T-helper 1 cell treated with Interleukin-12 subunit alpha and Interleukin-12 subunit beta and Interleukin-4 antibody, amounts not matched to agents 30 ng/mL and 1 ng/mL, for 36 hours (primary cell): ENCODE measurements around the gene ITGB2. TPM values are rescaled to one million over a fixed set of nuclear protein-coding genes. Genes with fewer than 3 reads are reported as not detected.

Experiments
- intact Hi-C: fragments of 100-400 bp; cut with micrococcal nuclease; formaldehyde crosslinking; loops from one replicate; pipeline ENCODE4 v1.15.1; 2024
- total RNA-seq: library from RNA; stranded (reverse); gene quantifications from 2 replicates; pipeline ENCODE4 v1.2.3, GENCODE V29; 2022

Gene ITGB2
- total RNA-seq, 1 donor from 2014 or later, result 792 TPM

DNA sequence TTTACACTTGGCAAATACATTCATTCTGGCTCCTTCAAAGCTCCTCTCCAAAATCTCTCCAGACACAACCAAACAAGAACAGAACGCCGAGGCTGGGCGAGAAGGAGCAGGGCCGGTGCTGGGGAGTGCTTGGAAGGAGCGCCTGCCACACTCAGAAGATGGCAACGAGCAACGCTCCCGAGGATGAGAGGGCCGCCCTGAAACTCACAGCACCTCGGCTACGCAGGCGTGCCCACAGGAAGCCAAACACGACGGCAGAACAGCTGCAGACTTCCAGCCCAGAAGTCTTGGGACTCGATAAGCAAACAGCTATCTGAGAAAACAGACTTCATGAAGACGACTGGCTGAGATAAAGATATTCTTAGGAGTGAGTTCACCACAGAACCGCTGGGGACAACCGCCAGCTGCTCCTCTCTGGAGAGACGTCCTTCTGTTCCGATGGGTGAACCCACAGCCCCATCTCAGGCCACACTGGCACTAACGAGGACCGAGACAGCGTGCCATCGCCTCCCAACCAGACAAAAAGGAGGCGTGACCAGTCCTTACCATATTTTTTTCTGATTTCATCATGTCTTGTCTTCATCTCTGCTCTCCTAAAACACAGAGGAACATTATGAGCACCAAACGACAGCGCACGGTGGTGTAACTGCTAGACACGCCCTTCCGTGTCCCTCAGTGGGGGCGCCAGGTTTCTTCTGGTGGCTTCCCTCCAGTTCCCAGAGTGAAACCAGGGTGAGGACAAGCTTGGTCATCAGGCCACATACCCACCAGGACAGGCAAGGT lies 65.8 kb downstream of the ITGB2 start:
- intact Hi-C loops, result no loop called here

DNA sequence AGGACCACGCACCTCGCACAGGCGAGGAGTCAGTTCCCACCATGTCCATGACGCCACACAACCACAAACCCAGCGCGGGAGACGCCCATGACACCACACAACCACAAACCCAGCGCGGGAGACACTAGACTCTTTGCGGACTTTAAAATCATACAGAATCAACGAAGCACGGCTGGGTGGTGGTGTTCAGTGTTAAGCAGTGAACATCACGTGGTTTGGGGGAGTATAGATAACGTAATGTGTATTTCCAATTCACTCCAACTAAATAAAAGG lies 66.4 kb downstream of the ITGB2 start:
- intact Hi-C loops, result no loop called here

DNA sequence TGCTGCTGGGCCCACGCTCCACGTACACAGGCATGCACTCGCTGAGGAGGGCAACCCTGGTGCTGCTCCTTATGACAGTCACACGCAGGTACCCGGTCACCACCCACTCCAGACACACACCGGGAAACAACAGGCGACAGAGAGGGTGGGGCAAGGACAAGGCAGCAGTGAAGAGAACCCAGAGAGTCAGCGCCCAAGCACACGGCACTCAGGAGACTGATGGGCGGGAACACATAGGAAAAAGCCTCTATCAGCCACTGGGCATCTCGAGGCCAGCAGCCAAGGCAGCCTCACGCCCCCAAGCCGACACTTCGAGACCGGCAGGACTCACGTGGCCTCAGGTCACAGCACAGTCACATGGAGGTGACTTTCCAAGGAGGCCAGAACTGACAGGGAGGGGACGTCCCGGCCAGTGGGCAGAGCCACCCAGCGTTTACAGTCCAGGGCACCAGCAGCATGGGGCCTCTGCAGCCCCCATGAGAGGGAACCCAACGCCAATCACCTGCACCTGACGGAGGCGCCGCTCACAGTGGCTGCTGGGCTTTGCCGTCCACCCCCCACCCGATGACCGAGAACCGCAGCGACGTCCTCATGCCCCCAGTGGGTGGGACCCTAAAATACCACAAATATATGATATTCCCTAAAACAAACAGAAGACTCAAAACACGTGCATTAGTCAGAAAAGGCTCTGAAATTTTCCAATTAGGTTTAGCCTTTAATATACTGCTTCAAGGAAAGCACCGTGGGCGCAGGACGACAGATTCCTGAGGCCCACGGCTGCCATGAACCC lies 66.9 kb downstream of the ITGB2 start:
- intact Hi-C loops, result no loop called here

DNA sequence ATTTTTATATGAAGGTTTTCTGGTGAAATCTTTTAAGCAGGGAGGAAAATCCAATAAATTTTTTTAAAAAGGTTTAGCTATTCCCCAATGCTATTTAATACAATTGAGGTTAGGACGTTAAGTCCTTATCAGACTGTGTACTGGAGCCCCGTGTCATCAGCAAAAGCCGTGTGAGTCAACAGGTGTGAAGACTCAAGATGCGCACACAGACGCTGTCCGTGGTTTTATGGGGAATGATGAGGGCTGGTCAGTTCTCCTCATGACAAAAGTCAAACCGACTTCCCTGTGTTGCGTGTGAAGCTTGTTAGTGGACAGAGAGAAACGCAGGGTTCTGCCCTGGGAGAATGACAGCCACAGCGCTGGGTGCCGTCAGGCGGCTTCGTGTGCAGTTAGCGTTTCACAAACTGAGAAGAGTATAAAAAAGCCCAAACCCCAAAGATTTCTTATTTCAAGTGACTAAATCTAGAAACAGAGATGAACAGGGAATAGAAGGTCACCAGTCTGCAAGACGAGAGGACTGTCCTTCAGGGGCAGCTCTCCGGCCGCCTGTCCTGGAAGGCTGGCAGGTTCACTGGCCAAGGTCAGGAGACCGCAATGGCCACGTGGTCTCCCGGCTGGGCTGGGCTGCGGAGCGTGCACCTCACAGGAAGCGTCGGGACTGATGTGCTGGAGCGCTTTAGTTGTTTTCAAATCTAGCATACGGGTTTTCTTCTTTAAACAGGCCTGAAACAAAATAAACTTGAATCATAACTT lies 69.6 kb downstream of the ITGB2 start:
- intact Hi-C loops, result no loop called here

DNA sequence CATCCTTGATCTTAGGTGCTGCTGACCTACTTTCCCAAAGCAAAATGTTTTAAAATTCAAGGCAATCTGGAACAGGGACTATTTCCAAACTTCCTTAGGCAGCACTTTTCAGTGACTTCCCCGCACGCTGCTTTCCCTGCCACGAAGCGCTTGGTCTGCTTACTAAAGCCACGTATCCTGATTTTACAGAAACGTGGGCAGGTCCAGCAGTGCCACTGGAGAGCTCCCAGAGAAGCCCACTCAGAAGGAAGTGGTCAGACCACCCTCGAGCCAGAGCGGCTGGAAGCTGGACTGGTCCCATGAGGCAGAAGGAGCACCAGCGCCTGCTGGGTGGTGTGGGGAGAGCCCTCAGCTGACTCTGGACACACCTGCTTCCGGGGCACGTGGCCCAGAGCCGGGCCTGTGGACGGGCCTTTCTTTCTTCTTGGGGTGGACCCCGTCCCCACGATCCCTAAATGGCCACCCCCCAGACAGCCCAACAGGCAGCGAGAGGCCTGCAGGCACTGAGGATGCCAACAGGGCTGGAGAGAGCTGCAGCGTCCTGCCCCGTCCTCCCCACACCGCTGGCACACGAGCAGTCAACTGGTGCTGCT lies 70.4 kb downstream of the ITGB2 start:
- intact Hi-C loops, result no loop called here

DNA sequence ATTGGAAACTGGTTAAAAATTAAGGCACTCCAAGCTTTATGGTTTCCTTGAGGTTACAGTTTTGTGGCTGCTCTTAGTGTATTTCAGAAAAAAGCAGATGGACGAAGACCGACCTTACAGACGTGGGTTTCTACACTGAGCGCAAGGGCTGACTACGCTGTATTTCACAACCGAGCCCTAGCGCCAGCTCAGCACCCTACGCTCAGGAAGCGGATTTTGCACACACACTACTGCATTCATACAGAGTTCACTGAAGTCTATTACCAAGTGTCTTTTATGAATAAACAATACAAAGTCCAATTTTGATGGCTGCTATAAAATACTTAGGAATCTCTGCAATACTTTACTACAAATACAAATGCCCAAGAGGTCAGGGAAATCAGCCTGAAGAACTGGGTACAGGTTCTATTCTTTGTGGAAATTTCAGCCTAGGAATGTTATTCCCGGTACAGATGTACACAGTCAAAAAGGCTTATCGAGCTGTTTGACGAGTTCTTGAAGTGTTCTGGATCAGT lies 71.0 kb downstream of the ITGB2 start:
- intact Hi-C loops, result no loop called here

DNA sequence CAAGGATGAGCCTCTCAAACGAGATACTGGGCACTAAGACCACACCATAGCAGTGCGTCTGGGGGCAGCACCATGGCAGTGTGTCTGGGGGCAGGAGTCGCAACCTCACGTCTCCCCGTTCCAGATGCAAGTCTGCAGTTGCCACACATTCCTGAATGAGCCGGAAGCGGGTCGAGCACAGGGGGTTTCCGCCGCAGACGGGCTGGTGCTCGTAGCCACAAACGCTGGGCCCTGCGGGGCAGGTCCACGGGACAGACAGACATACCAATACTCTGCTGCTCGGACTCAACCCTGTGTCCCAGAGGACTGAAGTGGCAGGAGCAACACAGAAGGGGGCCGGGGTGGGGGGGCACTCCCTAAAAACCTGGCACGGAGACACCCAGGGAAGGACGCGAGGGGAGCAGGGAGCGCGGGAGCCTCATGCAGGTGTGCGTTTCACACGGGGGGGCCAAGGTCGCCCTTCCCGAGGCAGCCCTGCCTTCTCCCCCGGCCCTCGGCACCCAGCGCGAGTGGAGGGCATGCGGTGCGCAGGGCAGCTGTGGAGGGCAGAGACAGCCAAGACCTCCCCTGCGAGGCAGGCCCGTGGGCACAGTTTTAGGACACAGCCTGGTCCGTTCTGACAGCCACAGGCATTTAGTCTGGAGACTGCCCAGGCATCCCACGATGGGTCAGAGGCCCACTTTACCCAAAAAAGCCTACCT lies 71.7 kb downstream of the ITGB2 start:
- intact Hi-C loops, result no loop called here

DNA sequence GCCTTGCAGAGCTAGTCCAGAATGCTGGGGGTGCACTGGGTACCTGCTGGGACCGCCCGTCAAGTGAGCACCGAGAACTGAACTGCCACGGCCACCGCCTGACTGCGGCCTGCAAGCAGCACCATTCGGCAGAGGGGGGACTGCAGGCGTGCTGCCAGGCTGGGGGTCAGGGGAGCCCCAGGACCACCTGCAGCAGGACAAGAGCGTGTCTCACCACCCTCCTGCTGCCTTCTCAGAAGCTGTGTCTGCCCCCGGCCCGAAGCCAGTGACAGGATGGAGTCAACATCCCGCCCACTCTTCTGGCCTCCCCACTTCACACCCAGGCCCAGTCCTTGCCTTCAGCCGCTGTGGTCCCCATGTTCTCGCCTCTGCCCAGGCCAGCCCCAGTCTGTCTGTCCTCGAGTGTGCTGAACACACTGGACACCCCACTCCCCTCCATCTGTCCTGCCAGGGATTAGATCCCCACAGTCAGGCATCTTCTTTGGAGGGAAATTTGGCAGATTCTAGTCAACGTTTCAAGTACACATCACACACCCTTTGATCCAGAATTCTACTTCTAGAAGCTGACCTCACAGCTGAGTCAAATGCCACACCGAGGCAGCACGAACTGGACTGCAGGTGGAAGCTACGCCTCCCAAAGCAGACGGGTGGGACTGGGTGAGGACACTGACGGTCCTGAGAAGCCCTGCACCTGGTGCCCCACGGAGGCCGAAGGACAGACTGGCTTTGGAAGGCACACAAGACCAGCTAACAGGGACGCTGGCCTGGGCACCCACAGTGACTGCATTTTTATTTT lies 73.2 kb downstream of the ITGB2 start:
- intact Hi-C loops, result loop anchor here (2.0 kb wide), 1 partner anchor 47 kb away; the partner anchor contains the start of gene UBE2G2

DNA sequence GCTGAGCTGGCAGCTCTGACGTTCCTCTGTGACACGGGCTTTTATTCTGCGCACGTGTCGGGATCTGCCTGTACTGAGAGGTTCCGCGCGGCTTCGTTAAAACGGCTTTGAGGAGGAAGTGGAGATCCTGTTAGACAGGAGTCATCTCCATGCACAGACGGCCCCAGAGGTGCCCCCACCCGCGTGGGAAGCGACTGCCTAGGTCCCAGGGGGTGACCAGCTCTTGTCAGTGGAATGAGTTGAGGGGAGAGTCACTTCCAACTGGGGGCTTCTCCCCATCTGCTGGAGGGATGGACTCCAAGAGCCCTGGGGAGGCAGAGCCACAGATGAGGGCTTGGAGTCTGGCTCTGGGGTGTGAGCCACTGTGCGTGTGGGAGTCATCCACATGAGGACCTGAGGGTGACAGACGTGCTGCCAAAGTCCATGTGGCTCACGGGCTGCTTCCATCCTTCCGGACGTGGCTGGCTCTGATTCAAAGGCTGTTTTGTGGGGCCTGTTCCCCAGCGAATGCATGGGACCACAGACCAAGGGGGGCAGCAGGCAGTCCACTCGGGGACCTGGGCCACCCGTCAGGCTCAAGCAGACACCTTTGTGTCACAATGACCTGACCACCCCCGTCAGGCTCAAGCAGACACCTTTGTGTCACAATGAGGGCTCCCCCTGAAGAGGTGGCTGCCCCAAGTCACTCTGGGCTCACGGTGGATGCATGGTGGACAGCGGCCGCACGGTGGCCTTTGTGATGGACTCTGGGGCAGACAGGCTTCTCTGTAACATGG lies 74.0 kb downstream of the ITGB2 start:
- intact Hi-C loops, result loop anchor here (1.0 to 2.0 kb wide), 2 partner anchors 29 to 46 kb away; partner anchors contain the start of gene UBE2G2

DNA sequence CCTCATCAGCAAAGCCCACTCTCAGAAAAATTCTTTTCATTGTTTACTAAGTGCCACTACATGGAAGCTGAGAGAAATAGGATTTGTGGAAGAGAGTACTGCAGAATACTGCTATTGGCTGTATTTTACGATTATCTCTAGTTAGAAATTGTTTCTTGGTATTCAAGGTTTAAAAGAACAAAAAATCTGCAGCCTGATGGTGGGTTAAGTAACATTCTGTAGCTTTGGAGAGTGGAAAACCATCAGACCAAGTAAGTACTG lies 74.5 kb downstream of the ITGB2 start:
- intact Hi-C loops, result loop anchor here (1.0 to 2.0 kb wide), 2 partner anchors 29 to 45 kb away; partner anchors contain the start of gene UBE2G2

DNA sequence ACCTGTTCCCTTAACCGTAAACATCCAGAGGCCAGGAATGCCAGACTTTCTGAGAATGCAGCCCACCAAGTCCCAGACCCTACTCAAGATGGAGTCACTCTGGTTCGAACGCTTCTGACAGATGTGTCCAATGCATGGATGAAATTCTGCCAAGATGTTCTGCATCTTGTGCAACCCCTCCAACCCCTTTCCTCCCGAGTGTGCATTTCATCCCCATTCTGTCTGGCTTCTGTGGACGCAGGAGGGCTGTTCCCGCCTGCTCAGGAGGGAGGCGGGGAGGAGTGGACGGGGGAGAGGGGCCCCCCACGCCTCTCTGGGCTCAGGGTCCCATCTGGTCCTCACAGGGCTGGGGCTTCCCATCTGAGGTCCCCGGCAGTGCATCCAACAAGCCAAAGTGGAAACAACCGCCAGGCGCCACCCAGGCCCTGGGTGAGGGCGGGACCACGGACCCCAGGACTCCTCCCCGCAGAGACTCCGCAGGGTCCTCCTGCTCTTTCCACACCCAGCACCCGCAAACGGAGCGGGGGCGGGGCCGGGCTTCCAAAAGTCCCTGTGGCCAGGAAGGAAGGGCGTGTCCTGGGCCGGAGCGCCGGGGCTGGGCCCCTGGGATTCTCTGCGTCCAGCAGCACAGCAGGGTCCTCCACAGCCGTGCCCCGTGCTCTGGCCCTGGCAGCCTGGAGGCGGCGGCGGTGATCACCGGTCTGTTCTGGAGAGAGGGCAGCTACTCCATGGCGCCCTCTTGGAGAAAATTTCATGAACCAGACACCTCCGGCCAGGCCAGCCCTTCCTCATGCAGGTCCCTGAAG lies 75.1 kb downstream of the ITGB2 start:
- intact Hi-C loops, result loop anchor here (1.0 to 2.0 kb wide), 3 partner anchors 27 to 45 kb away; partner anchors contain the start of genes SUMO3 and UBE2G2

DNA sequence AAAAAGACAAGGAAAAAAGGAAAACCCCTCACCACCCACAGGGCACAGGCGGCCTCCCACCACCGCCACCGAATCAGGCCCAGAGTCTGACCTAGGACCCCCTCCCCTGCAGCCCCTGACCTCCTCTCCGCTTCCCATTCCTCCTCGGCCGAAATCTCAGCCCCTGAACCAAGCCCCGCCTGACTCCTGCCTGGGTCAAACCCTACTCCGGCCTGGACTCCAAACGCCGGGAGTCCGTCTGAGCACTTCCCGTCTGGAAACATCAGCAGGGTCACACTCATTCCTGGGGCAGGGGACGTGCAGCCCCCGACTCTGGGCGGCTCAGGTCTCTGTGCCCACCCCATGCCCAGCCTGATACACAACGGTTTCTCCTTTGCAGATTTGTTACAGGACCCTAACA lies 76.4 kb downstream of the ITGB2 start:
- intact Hi-C loops, result no loop called here

DNA sequence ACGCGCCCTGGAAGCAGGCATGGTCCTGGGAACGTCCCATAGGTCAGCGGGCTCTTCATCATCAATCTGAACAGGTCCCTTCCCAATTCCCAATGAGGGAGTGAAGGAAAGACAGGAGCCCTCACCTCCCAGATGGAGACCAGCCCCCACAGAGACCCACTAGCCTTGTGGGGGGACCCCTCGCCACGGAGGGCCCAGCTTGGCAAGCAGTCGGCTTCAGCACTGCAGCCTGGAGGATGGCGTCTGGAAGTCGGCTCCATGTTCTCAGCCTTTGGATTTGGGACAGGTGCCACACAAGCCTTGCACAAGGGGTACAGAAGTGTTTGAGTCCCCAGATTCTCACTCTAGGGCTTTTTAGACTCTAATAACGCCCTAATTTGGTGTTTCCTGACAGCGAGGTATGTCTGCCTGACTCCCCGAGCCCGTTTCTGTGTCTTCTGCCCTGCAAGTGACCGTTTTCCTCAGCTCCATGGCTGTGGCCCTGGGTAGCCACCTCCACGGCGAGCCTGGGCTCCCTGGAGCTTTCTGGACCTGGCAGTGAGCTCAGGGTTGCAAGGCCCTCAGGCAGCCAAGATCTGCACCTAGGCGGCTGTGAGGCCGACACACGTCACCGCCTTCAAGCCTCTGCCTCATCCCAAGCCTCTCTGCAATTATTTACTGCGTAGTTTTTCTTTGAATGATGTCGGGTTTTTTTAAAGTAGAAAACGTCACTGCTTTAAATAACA lies 77.8 kb downstream of the ITGB2 start:
- intact Hi-C loops, result no loop called here

DNA sequence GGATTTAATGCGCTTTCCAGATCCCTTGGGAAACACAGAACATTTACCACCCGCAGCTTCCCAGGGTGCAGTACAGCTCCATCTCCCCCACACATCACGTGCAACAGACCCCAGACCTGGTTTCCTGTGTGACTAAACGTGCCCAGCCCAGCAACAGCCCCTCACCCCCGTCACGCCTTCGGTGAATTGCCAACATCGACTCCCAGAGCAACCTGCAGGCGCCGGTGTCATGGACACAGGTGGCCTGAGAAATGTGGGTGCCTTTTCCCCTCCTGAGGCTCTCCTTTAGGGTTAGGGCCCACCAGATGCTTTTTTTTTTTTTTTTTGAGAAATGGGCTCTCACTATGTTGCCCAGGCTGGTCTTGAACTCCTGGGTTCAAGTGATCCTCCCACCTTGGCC lies 78.6 kb downstream of the ITGB2 start:
- intact Hi-C loops, result no loop called here

DNA sequence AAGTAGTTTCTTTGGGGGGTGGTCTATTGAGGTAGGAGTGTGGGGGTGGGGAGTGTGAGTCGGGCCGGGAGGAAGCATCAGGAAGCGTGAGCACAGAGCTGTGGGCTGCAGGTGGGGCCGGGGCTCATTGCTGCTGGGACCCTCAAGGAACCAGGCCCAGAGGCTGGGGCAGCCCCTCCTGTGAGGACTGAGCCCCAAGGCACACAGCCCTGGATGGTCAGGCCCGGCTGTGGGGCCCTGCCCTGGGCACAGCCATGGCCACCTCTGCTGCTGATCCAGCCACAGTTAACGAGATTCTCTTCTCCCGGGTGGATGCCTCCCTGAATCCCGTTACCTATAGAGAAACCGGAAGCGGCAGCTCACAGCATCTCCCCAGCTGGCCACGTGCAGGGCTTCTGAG lies 79.9 kb downstream of the ITGB2 start:
- intact Hi-C loops, result no loop called here

DNA sequence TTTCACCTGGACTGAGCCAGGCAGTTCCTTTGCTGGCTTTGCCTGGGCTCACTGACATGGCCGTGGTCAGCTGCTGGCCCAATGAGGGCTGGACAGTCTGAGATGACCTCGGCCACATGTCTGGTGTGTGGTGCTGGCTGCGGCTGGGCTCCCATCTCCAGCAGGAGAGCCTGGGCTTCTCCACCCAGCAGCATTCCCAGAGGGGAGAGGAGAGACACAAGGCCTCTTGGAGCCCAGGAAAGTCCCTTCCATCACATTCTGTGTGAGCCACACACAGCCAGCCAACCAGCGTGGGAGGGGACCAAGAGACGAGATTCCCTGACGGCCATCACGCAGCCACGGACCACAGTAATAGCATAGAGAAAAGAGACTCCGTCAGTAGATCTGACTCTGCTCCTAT lies 81.7 kb downstream of the ITGB2 start:
- intact Hi-C loops, result no loop called here

DNA sequence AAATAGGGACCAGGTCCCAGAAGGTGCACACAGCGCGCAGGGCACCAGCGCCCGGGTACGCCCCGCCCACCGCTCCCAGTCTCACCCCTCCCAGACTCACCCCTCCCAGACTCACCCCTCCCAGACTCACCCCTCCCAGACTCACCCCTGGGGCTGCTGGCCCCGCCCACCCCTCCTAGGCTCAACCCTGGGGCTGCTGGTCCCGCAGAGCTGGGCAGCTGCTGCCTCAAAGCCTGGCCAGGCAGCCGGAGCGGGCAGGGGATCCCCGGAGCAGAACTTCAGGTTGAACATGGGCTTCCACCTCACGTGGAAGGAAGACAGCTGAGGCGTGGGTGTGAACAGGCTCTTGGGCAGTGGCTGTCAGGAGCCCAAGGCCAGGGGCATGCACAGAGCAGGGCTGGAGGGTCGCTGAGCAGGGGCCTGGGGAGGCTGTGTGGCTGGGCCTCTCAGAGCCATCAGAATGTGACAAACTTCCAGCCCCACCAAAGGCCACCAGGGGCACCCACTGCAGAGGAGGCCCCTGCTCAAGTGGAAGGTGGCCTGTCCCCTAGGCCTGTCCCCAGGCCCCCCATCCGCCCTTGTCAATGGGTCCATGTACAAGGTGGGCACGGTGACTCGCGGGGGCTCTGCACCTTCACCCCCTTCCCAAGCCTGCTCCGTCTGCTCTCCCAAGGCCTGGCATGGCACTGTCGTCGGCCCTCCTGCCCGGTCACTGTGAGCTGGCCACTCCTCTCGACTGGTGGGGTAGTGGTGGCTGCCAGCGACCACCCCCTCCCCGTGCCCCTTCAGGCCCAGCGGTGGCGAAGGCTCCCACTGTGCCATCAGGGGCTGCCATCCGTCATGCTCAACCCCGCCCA lies 82.4 kb downstream of the ITGB2 start:
- intact Hi-C loops, result no loop called here
